Endodermal cell (in vitro differentiated cells): ENCODE data around the gene UMODL1. TPM values are rescaled to one million over a fixed set of nuclear protein-coding genes. Genes with fewer than 3 reads are reported as not detected.

Experiments used
- DNase-seq: peaks from one replicate; pipeline ENCODE4 v3.0.0-alpha.2; 2017
- H3K27ac ChIP-seq: 2 replicates; pipeline ENCODE4 v1.5.1; 2013; ENCODE audit warnings: mild to moderate bottlenecking, low read depth, low read length, moderate library complexity
- H3K27me3 ChIP-seq: 2 replicates; pipeline ENCODE4 v1.6.1; 2013; ENCODE audit warnings: mild to moderate bottlenecking, low read length, moderate library complexity; ENCODE audit not compliant: insufficient read depth, control insufficient read depth, poor library complexity, severe bottlenecking
- H3K36me3 ChIP-seq: 2 replicates; pipeline ENCODE4 v1.7.0; 2013; ENCODE audit warnings: mild to moderate bottlenecking, low read length, moderate library complexity; ENCODE audit not compliant: control insufficient read depth, insufficient read depth
- H3K4me1 ChIP-seq: one replicate; pipeline ENCODE4 v1.7.0; 2013; ENCODE audit warnings: low read length; ENCODE audit not compliant: control insufficient read depth, insufficient read depth
- H3K4me3 ChIP-seq: 2 replicates; pipeline ENCODE4 v1.5.1; 2013; ENCODE audit warnings: mild to moderate bottlenecking, low read length, moderate library complexity
- H3K9ac ChIP-seq: 2 replicates; pipeline ENCODE4 v1.6.1; 2013; ENCODE audit warnings: mild to moderate bottlenecking, low read length, moderate library complexity; ENCODE audit not compliant: poor library complexity, severe bottlenecking; ENCODE audit errors: extremely low read depth
- H3K9me3 ChIP-seq: 2 replicates; pipeline ENCODE4 v1.6.1; 2013; ENCODE audit warnings: mild to moderate bottlenecking, low read length, moderate library complexity; ENCODE audit not compliant: control insufficient read depth
- H3K27ac Mint-ChIP-seq: 2 replicates; pipeline ENCODE4 v1.8.0; 2020; ENCODE audit warnings: mixed read lengths
- H3K27me3 Mint-ChIP-seq: 2 replicates; pipeline ENCODE4 v1.8.0; 2021; ENCODE audit warnings: mild to moderate bottlenecking, mixed read lengths; ENCODE audit not compliant: insufficient read depth
- H3K36me3 Mint-ChIP-seq: 2 replicates; pipeline ENCODE4 v1.8.0; 2020; ENCODE audit warnings: low read depth, mixed read lengths
- H3K4me1 Mint-ChIP-seq: 2 replicates; pipeline ENCODE4 v1.8.0; 2020; ENCODE audit warnings: mixed read lengths
- H3K4me3 Mint-ChIP-seq: 2 replicates; pipeline ENCODE4 v1.8.0; 2020; ENCODE audit warnings: mild to moderate bottlenecking, moderate library complexity, mixed read lengths
- H3K9me3 Mint-ChIP-seq: 2 replicates; pipeline ENCODE4 v1.8.0; 2020; ENCODE audit warnings: mild to moderate bottlenecking, mixed read lengths
- WGBS, 2 experiments: methylation state at CpG; one replicate each; pipeline versions ENCODE4 v1.1.5 to v1.1.7; 2013; ENCODE audit warnings: missing lambda C conversion rate in 2 of 2, mixed read lengths in 1 of 2; ENCODE audit not compliant: insufficient coverage in 1 of 2, insufficient read length in 1 of 2; 5-methylcytosine and 5-hydroxymethylcytosine counted together
- total RNA-seq, 2 donors: library from RNA; stranded (reverse); fragmentation: NEBNext Ultra II Directional in 1 of 2; extraction: Animal tissue kit (Norgen Biotek cat#: 25700) in 1 of 2; gene quantifications; 2 replicates in 1 of 2; 3 replicates in 1 of 2; pipeline ENCODE4 v1.2.1, GENCODE V29; 2021
- TF ChIP-seq, protein P1 (sequence below): fragments of 200-600 bp; sonication (generic); conservative IDR thresholded peaks from 2 replicates; pipeline ENCODE4 v1.5.0; 2021; ENCODE audit warnings: antibody characterized with exemption, mild to moderate bottlenecking

UMODL1 gene
- total RNA-seq, 2 donors from 2014 or later = 0.24 to 0.49 TPM

- 96 to 99% methylated on average over 11 of the region's 11 CpGs for WGBS, 2 experiments
- H3K27ac Mint-ChIP-seq = no peak overlapping the region
- no peaks in the 10 kb centered on the region for H3K36me3 Mint-ChIP-seq
- DNase-seq = no peak
- Histone ChIP-seq H3K4me1 (peaks cover 7% of the 10 kb centered on the region), H3K36me3 (no peaks in the 10 kb centered on the region), H3K9me3 (no peaks in the 10 kb centered on the region), H3K4me3 (no peak overlapping the region), H3K9ac (no peak overlapping the region), H3K27ac (no peak overlapping the region), H3K27me3 (no peaks in the 10 kb centered on the region)
- TF ChIP-seq, protein P1, sequence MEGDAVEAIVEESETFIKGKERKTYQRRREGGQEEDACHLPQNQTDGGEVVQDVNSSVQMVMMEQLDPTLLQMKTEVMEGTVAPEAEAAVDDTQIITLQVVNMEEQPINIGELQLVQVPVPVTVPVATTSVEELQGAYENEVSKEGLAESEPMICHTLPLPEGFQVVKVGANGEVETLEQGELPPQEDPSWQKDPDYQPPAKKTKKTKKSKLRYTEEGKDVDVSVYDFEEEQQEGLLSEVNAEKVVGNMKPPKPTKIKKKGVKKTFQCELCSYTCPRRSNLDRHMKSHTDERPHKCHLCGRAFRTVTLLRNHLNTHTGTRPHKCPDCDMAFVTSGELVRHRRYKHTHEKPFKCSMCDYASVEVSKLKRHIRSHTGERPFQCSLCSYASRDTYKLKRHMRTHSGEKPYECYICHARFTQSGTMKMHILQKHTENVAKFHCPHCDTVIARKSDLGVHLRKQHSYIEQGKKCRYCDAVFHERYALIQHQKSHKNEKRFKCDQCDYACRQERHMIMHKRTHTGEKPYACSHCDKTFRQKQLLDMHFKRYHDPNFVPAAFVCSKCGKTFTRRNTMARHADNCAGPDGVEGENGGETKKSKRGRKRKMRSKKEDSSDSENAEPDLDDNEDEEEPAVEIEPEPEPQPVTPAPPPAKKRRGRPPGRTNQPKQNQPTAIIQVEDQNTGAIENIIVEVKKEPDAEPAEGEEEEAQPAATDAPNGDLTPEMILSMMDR = no peak
- H3K4me1 Mint-ChIP-seq = peaks cover 9% of the 10 kb centered on the region
- H3K27me3 Mint-ChIP-seq = peaks cover 1% of the 10 kb centered on the region
- no peak overlapping the region for H3K4me3 Mint-ChIP-seq
- H3K9me3 Mint-ChIP-seq = no peaks in the 10 kb centered on the region
These were observed 48.2 kb upstream of the UMODL1 start for GRCh38 chr21:42022906-42023305.

- H3K4me3 ChIP-seq = no peak overlapping the region
- no peak overlapping the region for H3K27ac Mint-ChIP-seq
- TF ChIP-seq, protein P1 = no peak
- WGBS, 2 experiments = 91 to 92% methylated on average over 7 to 12 of the region's 12 CpGs
- no peaks in the 10 kb centered on the region for H3K36me3 ChIP-seq
- H3K27me3 Mint-ChIP-seq = peaks cover 1% of the 10 kb centered on the region
- H3K36me3 Mint-ChIP-seq = no peaks in the 10 kb centered on the region
- H3K9me3 Mint-ChIP-seq = no peaks in the 10 kb centered on the region
- H3K4me1 ChIP-seq = peaks cover 7% of the 10 kb centered on the region
- peaks cover 11% of the 10 kb centered on the region for H3K4me1 Mint-ChIP-seq
- H3K4me3 Mint-ChIP-seq = no peak overlapping the region
- no peaks in the 10 kb centered on the region for H3K27me3 ChIP-seq
- H3K27ac ChIP-seq = no peak overlapping the region
- no peak for DNase-seq
- H3K9me3 ChIP-seq = no peaks in the 10 kb centered on the region
- no peak overlapping the region for H3K9ac ChIP-seq
These were observed 45.6 kb upstream of the UMODL1 start for GRCh38 chr21:42025376-42026081.

GRCh38 chr21:42026082-42026435, 45.1 kb upstream of the UMODL1 start:
- Histone ChIP-seq H3K9me3 (no peaks in the 10 kb centered on the region), H3K27ac (no peak overlapping the region), H3K4me3 (no peak overlapping the region), H3K4me1 (peaks cover 11% of the 10 kb centered on the region), H3K27me3 (no peaks in the 10 kb centered on the region), H3K36me3 (no peaks in the 10 kb centered on the region), H3K9ac (no peak overlapping the region)
- Mint-ChIP-seq H3K27me3 (peaks cover 1% of the 10 kb centered on the region), H3K36me3 (no peaks in the 10 kb centered on the region), H3K4me3 (no peak overlapping the region), H3K27ac (no peak overlapping the region), H3K4me1 (peaks cover 11% of the 10 kb centered on the region), H3K9me3 (no peaks in the 10 kb centered on the region)
- TF ChIP-seq, protein P1 = no peak
- WGBS, 2 experiments = 90 to 93% methylated on average over 5 to 9 of the region's 9 CpGs
- DNase-seq = no peak
